Stimulated activated CD4-positive, alpha-beta T cell treated with anti-CD3 and anti-CD28 coated beads, TNF-alpha, amount 100 ng/mL, for 1 hour (primary cell): ENCODE results near the gene RLF.
"Not testable (repeated sequence)": the region's sequence is repeated elsewhere in the genome, so short reads cannot be mapped to it uniquely, and the experiment has no call there.

Source experiments
- DNase-seq, 3 donors: peaks; one replicate each; pipeline ENCODE4 v3.0.0-alpha.2; 2020; ENCODE audit warnings: low read depth in 3 of 3, low spot score in 1 of 3

RLF gene

DNA sequence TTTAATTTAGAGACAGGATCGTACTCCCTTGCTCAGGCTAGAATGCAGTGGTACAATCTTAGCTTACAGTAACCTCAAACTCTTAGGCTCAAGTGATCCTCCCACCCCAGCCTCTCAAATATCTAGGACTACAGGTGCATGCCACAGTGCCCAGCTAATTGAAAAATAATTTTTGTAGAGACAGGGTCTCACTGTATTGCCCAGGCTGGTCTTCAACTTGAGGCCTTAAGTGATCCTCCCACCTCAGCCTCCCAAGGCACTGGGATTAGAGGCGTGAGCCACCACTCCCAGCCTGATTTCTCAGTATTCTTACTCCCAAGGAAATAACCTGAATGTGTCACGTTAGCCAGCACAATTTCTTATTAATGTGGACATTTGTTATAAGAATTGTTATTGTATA, 9.8 kb downstream of the RLF start:
- no peak for DNase-seq

- DNase-seq, result no peak
Observed at GRCh38 chr1:40174788-40175187, 13.6 kb downstream of the RLF start.

DNA sequence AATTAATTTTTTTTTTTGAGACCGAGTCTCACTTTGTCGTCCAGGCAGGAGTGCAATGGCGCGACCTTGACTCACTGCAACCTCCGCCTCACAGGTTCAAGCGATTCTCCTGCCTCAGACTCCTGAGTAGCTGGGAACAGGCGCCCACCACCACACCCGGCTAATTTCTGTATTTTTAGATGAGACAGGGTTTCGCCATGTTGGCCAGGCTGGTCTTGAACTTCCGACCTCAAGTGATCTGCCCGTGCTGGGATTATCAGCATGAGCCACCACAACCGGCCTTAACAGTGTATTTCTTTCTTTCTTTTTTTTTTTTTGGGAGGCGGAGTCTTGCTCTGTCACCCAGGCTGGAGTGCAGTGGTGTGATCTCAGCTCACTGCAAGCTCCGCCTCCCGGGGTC, 15.8 kb downstream of the RLF start:
- DNase-seq, result not testable (repeated sequence)

- DNase-seq, result no peak
Observed at GRCh38 chr1:40178200-40178599, 17.0 kb downstream of the RLF start.

DNA sequence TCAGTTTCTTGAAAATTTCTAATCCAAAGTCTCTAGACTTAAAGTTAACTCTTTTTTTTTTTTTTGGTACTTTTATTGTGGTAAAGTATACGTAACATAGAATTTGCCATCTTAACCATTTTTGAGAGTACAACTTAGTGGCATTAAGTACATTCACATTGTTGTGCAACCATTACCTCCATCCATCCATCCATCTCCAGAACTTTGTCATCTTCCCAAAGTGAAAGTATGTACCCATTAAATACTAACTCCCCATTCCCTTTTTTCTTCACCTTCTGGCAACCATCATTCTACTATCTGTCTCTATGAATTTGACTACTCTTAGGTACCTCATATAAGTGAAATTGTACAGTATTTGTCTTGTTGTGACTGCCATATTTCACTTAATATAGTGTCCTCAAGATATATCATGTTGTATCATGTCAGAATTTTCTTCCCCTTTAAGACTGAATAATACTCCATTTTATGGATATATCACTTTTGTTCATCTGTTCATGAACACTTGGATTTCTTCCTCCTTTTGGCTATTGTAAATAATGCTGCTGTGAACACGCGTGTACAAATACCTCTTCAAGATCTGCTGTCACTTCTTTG, 18.4 kb downstream of the RLF start:
- no peak for DNase-seq

- DNase-seq, result no peak
Observed at GRCh38 chr1:40183055-40183710, 22.0 kb downstream of the RLF start.

GRCh38 chr1:40184193-40184592, 23.0 kb downstream of the RLF start:
- no peak for DNase-seq

DNA sequence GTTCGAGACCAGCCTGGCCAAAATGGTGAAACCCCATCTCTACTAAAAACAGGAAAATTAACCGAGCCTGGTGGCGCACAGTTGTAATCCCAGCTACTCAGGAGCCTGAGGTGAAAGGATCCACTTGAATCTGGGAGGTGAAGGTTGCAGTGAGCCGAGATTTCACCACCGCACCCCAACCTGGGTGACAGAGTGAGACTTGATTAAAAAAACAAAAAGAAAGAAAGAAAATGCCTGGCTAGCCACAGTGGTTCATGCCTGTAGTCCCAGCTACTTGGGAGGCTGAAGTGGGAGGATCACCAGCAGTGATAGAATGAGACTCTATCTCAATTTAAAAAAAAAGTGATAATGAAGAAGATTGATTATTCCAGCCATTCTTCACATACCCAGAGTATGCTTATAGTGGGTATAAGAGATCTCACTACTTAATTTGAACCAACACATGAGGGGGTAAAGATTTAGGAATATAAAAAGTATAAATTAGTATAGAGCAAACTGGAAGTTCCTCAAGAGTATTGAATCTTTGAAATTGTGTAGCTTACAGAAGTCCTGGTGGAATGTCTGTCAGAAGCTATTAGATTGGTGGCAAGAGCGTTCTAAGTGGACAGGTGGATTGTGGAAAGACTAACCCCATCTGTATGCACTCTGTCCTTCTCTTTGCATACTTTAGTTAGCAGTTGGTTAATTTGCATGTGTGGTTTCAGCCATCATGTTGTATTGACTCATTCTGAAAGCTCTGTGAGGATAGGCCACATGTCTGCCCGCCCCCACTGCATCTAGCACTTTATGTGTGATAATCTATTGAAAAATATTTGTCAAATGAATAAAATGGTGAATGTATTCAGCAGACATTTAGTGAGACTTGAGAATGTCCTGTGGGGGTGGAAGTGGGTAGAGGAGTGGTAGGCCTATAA, 25.0 kb downstream of the RLF start:
- peak in 1 of 3 donors; percentile 18 for DNase-seq

- DNase-seq, result no peak
Observed at GRCh38 chr1:40187399-40187798, 26.2 kb downstream of the RLF start.

GRCh38 chr1:40194639-40195038, 33.5 kb downstream of the RLF start:
- DNase-seq, result not testable (repeated sequence)

DNA sequence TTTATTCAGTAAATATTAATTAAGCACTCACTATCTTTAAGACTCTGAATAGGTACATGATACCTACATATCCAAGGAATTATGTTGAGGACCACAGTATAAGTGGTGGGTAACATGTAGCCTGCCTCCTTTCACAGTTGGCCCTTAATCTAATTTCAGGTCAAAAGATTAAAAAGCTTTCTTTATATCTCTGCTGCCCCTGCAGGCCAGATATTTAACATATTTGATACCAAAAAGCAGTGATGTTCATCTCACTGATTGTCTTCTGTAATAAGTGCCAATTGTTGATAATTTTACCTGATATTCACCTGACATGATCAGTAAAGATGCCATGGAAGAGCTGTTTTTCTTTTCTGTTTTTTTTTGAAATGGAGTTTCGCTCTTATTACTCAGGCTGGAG, 36.5 kb downstream of the RLF start:
- no peak for DNase-seq

DNA sequence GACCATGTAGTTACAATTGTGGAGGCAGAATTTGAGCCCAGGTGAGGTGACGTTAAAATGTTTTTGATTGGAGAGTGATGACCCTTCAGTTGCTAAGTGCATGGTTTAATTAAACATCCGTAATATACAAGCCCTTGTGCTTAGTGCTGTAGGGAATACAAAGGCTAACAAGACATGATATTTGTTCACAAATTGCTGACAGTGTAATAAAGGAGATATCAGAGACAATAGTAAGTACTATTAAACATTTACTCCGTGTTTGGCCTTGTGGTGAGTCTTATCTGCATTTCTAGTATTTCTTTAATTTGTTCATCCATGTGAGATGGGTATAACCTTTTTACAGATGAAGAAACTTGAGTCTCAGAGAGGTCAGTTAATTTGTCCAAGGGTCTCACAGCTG, 37.9 kb downstream of the RLF start:
- no peak for DNase-seq

- DNase-seq, result no peak
Observed at GRCh38 chr1:40204856-40205255, 43.7 kb downstream of the RLF start.

DNA sequence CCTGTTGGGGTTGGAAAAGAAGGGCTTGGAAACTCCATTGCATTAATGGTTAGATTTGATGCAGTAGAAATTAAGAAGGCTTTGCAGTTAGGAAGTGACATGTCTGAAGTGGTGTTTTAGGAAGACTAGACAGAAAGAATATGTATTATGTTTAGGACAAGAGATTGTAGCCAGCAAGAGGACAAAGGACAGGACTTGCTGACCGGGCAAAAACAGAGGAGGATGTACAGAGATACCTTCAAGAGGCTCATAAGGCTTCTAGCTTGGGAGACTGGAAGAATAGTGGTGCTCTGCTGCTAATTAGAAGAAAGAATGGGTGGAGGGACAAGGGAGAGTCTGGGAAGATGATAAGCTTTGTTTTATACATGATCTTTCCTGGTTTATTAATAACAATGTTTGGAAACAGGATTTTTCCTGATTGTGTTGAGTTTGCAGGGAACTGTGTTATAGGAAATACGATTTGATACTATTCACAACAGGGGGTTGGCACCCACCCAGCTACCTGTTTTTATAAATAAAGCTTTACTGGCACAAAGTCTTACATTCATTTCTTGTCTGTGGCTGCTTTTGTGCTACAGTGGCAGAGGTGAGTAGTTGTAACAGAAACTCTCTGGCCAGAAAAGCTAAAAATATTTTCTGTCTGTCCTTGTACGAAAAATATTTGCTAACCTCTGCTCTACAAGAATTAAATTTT, 49.5 kb downstream of the RLF start:
- DNase-seq, result no peak

GRCh38 chr1:40218333-40218732, 57.1 kb downstream of the RLF start:
- no peak for DNase-seq

- not testable (repeated sequence) for DNase-seq
Observed at GRCh38 chr1:40221471-40221905, 60.3 kb downstream of the RLF start.

DNA sequence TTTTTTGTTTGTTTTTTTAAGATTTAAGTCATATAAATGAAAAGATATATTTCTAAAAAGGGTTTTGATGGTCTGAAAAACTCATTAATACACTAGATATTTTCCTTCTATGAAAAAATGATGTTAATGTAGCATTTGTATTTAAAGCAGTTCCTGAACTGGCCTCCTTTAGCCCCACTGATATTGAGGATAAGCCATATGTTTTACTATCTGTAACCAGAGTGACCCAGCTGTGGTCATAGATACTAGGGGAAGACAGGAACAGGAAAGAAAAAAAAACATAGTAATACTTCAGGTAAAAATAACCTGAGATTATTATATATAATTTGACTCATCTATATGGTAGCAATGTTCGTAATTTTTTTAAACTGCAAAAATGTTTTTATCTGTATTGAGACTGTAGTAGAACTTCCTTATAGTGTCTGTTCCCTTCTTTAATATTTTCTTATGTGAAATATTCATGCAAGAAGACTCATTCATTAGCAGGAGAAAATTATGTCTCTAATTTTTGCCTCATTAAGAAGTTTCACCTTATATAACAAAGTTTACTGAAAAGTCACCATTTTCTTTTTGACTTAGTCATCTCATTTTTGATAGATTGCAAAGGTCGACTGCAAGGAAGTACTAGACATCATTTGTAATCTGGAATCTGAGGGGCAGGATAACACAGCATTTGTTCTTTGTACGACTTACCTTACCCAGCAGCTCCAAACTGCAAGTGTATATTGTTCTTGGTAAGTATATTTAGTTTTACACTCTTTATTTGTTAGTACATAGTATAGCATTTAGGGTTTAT, 61.0 kb downstream of the RLF start:
- no peak for DNase-seq

DNA sequence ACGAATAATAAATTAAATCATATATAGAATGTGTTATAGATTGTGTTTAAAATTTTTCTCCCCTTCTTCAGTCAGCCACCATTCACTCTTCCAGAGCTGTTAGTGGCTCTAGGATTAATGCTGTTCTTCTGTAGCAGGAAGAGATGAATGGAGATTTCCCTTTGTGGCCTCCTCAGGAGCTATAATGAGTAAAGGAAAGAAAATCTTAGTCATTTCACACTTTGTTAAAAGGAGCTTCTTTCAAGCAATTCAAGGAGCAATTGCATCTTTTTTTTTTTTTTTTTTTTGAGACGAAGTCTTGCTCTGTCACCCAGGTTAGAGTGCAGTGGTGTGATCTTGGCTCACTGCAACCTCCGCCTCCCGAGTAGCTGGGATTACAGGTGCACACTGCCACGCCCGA, 62.9 kb downstream of the RLF start:
- DNase-seq, result no peak

DNA sequence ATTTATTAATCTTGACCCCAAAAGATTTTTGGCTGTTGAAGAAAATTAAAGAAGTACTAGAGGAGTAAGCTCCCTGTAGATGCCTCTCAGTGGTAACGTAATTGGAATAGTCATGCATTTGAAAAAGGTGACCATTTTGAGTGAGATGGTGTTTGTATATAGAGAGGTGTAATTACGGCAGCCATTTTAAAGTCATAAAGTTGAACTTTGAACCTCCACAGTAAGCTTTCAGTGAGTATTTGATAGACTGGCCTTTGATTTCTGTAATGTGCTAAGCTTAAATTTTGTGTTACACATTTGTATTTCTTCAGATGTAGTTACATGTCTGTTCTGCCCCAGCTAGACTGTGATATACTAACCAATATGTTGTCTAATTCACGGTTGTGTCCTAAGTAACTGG, 65.0 kb downstream of the RLF start:
- no peak for DNase-seq

GRCh38 chr1:40232444-40232843, 71.3 kb downstream of the RLF start:
- DNase-seq, result no peak

DNA sequence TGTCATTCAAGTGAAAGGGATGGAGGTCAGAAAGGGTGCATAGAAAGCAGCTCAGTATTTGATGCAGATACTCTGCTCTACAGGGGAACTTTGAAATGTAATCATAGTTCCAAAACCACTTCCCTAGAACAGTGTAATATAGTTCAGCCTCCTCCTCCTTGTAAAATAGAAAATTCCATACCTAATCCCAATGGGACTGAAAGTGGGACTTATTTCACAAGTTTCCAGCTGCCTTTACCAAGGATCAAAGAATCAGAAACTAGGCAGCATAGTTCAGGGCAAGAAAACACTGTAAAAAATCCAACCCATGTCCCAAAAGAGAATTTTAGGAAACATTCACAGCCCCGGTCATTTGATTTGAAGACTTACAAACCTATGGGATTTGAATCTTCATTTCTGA, 78.4 kb downstream of the RLF start:
- no peak for DNase-seq
